Measurements from ENCODE around the gene MYO9A. TPM values are rescaled to one million over a fixed set of nuclear protein-coding genes. Genes with fewer than 3 reads are reported as not detected.

MYO9A gene
- total RNA-seq, 1 donor from 2014 or later, result 38.5 TPM

DNA sequence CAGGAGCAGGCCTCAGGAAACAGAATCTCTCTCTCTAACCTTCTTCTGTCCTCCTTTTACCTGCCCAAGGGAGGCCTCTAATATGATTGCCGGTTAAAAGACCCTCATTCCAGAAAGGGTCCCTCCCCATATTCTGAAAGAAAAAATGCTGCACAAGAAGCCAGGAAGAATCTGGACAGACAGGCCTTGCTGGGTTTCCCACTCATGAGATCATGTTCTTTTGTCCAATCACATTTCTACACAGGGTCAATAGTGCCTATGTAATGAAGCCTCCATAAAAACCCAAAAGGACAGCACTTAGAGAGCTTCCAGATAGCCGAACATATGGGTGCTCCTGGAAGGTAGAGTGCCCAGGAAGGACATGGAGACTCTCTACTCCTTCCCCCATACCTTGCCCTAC, 146.0 kb downstream of the MYO9A start:
- Mint-ChIP-seq H3K27ac (no peak overlapping the region), H3K9me3 (no peaks in the 10 kb centered on the region), H3K4me1 (no peaks in the 10 kb centered on the region), H3K27me3 (ENCODE audit: insufficient read depth, low read depth) (no peaks in the 10 kb centered on the region), H3K36me3 (peaks cover 4% of the 10 kb centered on the region), H3K4me3 (no peak overlapping the region)
- H3K4me1 ChIP-seq, result no peaks in the 10 kb centered on the region
- DNase-seq (ENCODE audit: low spot score), result no peak
- no peaks in the 10 kb centered on the region for H3K27me3 ChIP-seq
- no peaks in the 10 kb centered on the region for H4K20me1 ChIP-seq (ENCODE audit: low read depth)
- no peak overlapping the region for H3K9ac ChIP-seq
- H3K9me3 ChIP-seq (ENCODE audit: low read depth), result no peaks in the 10 kb centered on the region
- H3K27ac ChIP-seq, result no peak overlapping the region
- TF ChIP-seq EZH2 (IDR thresholded peaks at IDR 0.05) (no peak), EZH2phosphoT487 (IDR thresholded peaks at IDR 0.05) (no peak)
- TF ChIP-seq, protein P1, sequence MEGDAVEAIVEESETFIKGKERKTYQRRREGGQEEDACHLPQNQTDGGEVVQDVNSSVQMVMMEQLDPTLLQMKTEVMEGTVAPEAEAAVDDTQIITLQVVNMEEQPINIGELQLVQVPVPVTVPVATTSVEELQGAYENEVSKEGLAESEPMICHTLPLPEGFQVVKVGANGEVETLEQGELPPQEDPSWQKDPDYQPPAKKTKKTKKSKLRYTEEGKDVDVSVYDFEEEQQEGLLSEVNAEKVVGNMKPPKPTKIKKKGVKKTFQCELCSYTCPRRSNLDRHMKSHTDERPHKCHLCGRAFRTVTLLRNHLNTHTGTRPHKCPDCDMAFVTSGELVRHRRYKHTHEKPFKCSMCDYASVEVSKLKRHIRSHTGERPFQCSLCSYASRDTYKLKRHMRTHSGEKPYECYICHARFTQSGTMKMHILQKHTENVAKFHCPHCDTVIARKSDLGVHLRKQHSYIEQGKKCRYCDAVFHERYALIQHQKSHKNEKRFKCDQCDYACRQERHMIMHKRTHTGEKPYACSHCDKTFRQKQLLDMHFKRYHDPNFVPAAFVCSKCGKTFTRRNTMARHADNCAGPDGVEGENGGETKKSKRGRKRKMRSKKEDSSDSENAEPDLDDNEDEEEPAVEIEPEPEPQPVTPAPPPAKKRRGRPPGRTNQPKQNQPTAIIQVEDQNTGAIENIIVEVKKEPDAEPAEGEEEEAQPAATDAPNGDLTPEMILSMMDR (IDR thresholded peaks at IDR 0.05), result no peak
- H3K79me2 ChIP-seq (ENCODE audit: low read depth), result no peaks in the 10 kb centered on the region
- no peak overlapping the region for H3K4me3 ChIP-seq
- no peaks in the 10 kb centered on the region for H3K36me3 ChIP-seq
- H2AFZ ChIP-seq (replicated peaks), result no peak overlapping the region
- no peaks in the 10 kb centered on the region for H3F3A ChIP-seq (ENCODE audit: low read depth)
- H3K4me2 ChIP-seq, result no peak overlapping the region

DNA sequence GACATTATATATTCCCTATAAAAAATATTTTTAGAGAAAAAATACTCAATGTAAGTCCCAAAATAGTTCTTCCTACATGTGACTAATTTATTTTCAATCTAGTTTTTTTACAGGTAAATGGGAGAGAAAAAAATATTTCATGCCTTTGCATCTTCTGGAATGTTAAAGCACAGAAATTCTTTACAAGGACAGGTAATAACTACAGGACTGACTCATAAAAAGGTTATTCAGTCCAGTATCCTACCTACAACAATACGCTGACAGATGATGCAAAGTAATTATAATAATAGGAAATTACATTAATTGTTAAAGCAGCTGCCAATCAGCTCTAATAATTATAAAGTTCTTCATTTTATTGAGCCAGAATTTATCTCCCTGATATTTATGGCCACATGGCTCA, 147.5 kb downstream of the MYO9A start:
- Mint-ChIP-seq H3K27me3 (ENCODE audit: insufficient read depth, low read depth) (no peaks in the 10 kb centered on the region), H3K4me3 (no peak overlapping the region), H3K4me1 (no peaks in the 10 kb centered on the region), H3K27ac (no peak overlapping the region), H3K9me3 (no peaks in the 10 kb centered on the region), H3K36me3 (peaks cover 8% of the 10 kb centered on the region)
- H3K79me2 ChIP-seq (ENCODE audit: low read depth), result no peaks in the 10 kb centered on the region
- H3F3A ChIP-seq (ENCODE audit: low read depth), result no peaks in the 10 kb centered on the region
- H2AFZ ChIP-seq (replicated peaks), result no peak overlapping the region
- H3K4me3 ChIP-seq, result no peak overlapping the region
- TF ChIP-seq, protein P1 (IDR thresholded peaks at IDR 0.05), result no peak
- no peak for TF ChIP-seq EZH2 (IDR thresholded peaks at IDR 0.05)
- no peak for TF ChIP-seq EZH2phosphoT487 (IDR thresholded peaks at IDR 0.05)
- H3K27ac ChIP-seq, result no peak overlapping the region
- no peak overlapping the region for H3K4me2 ChIP-seq
- DNase-seq (ENCODE audit: low spot score), result no peak
- no peaks in the 10 kb centered on the region for H3K27me3 ChIP-seq
- no peaks in the 10 kb centered on the region for H3K36me3 ChIP-seq
- H3K9ac ChIP-seq, result no peak overlapping the region
- no peaks in the 10 kb centered on the region for H4K20me1 ChIP-seq (ENCODE audit: low read depth)
- no peaks in the 10 kb centered on the region for H3K9me3 ChIP-seq (ENCODE audit: low read depth)
- no peaks in the 10 kb centered on the region for H3K4me1 ChIP-seq

DNA sequence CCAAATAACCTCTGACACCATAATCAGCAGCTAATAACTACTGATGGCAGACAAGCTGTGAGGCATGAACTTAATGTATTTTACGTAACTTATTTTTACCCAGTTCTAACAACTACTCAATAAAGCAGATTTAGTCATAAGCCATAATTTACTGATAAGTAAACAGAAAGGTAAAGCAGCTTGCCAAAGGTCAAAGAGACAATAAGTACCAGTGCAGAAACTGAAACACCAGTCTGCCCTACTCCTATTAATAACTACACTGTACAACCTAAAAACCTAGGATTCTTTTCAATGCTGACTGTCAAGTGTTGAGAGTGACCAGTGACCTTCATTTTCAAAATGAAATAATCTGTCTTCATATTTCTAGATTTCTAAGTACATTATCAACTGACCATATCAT, 155.4 kb downstream of the MYO9A start:
- no peak overlapping the region for H3K27ac ChIP-seq
- H2AFZ ChIP-seq (replicated peaks), result no peak overlapping the region
- H3K4me1 Mint-ChIP-seq, result no peaks in the 10 kb centered on the region

More for the DNA sequence above, 155.4 kb downstream of the MYO9A start:
- Histone ChIP-seq H3K9me3 (ENCODE audit: low read depth) (no peaks in the 10 kb centered on the region), H3F3A (ENCODE audit: low read depth) (no peaks in the 10 kb centered on the region), H3K79me2 (ENCODE audit: low read depth) (no peaks in the 10 kb centered on the region), H3K9ac (no peak overlapping the region), H3K36me3 (peaks cover 4% of the 10 kb centered on the region), H3K4me2 (no peak overlapping the region), H3K4me3 (no peak overlapping the region), H3K27me3 (no peaks in the 10 kb centered on the region), H4K20me1 (ENCODE audit: low read depth) (no peaks in the 10 kb centered on the region), H3K4me1 (no peaks in the 10 kb centered on the region)
- no peak overlapping the region for H3K27ac Mint-ChIP-seq
- no peaks in the 10 kb centered on the region for H3K27me3 Mint-ChIP-seq (ENCODE audit: insufficient read depth, low read depth)
- no peak for TF ChIP-seq EZH2phosphoT487 (IDR thresholded peaks at IDR 0.05)
- TF ChIP-seq, protein P1 (IDR thresholded peaks at IDR 0.05), result no peak
- no peak for TF ChIP-seq EZH2 (IDR thresholded peaks at IDR 0.05)
- no peak for DNase-seq (ENCODE audit: low spot score)
- H3K9me3 Mint-ChIP-seq, result no peaks in the 10 kb centered on the region
- H3K4me3 Mint-ChIP-seq, result no peak overlapping the region
- H3K36me3 Mint-ChIP-seq, result peaks cover 4% of the 10 kb centered on the region

All from neural progenitor cell (in vitro differentiated cells).